GM23248 (cell line): ENCODE data around the gene ACTN1. TPM values are rescaled to one million over a fixed set of nuclear protein-coding genes. Genes with fewer than 3 reads are reported as not detected.

ENCODE experiments used
- DNase-seq: peaks from one replicate; pipeline ENCODE4 v3.0.0-alpha.2; 2015
- H2AFZ ChIP-seq: fragments of 200-600 bp; sonication (generic); 2 replicates; pipeline ENCODE4 v1.6.1; 2016; ENCODE audit warnings: antibody characterized with exemption
- H3F3A ChIP-seq: fragments of 200-600 bp; sonication (generic); 2 replicates; pipeline ENCODE4 v1.6.1; 2016; ENCODE audit warnings: mild to moderate bottlenecking, antibody characterized with exemption, mixed run types; ENCODE audit not compliant: insufficient read depth
- H3K27ac ChIP-seq: fragments of 200-600 bp; sonication (generic); 2 replicates; pipeline ENCODE4 v1.5.1; 2016; ENCODE audit warnings: mild to moderate bottlenecking
- H3K27me3 ChIP-seq: fragments of 200-600 bp; sonication (generic); replicated peaks from 2 replicates; pipeline ENCODE4 v1.6.1; 2016; ENCODE audit warnings: mild to moderate bottlenecking; ENCODE audit not compliant: insufficient read depth
- H3K36me3 ChIP-seq: fragments of 200-600 bp; sonication (generic); 2 replicates; pipeline ENCODE4 v1.6.1; 2016; ENCODE audit warnings: low read depth, mild to moderate bottlenecking
- H3K4me1 ChIP-seq: fragments of 200-600 bp; sonication (generic); 2 replicates; pipeline ENCODE4 v1.6.1; 2016; ENCODE audit warnings: mild to moderate bottlenecking; ENCODE audit not compliant: insufficient read depth
- H3K4me2 ChIP-seq: fragments of 200-600 bp; sonication (generic); one replicate; pipeline ENCODE4 v1.6.1; 2016; ENCODE audit warnings: mild to moderate bottlenecking; ENCODE audit not compliant: unreplicated experiment
- H3K4me3 ChIP-seq: fragments of 200-600 bp; sonication (generic); 2 replicates; pipeline ENCODE4 v1.5.1; 2016; ENCODE audit warnings: mild to moderate bottlenecking
- H3K79me2 ChIP-seq: fragments of 200-600 bp; sonication (generic); 2 replicates; pipeline ENCODE4 v1.6.1; 2016; ENCODE audit warnings: mild to moderate bottlenecking; ENCODE audit not compliant: insufficient read depth
- H3K9ac ChIP-seq: fragments of 200-600 bp; sonication (generic); 2 replicates; pipeline ENCODE4 v1.6.1; 2016; ENCODE audit warnings: mild to moderate bottlenecking
- H3K9me2 ChIP-seq: fragments of 200-600 bp; sonication (generic); 2 replicates; pipeline ENCODE4 v1.6.1; 2016; ENCODE audit warnings: mixed run types, mild to moderate bottlenecking, moderate library complexity; ENCODE audit not compliant: insufficient read depth
- H3K9me3 ChIP-seq: fragments of 200-600 bp; sonication (generic); one replicate; pipeline ENCODE4 v1.6.1; 2017; ENCODE audit warnings: low read depth
- H4K20me1 ChIP-seq: fragments of 200-600 bp; sonication (generic); 2 replicates; pipeline ENCODE4 v1.6.0; 2016; ENCODE audit not compliant: insufficient read depth
- EZH2 ChIP-seq: fragments of 200-600 bp; sonication (generic); IDR thresholded peaks from 2 replicates; pipeline ENCODE4 v1.6.1; 2018; ENCODE audit warnings: antibody characterized with exemption, mild to moderate bottlenecking; ENCODE audit not compliant: insufficient read depth, poor library complexity, severe bottlenecking
- EZH2phosphoT487 ChIP-seq: fragments of 200-600 bp; sonication (generic); IDR thresholded peaks from 2 replicates; pipeline ENCODE4 v1.6.1; 2018; ENCODE audit warnings: antibody characterized with exemption, moderate library complexity, mild to moderate bottlenecking, low read depth; ENCODE audit not compliant: insufficient read depth
- WGBS, 2 experiments: methylation state at CpG; one replicate each; pipeline ENCODE4 v1.1.6; 2015 to 2017; ENCODE audit warnings: low lambda C conversion rate in 2 of 2, low coverage in 1 of 2; ENCODE audit errors: missing lambda C conversion rate in 2 of 2; 5-methylcytosine and 5-hydroxymethylcytosine counted together
- in situ Hi-C: fragments of 300-500 bp; cut with MboI; formaldehyde crosslinking; loops from 2 replicates; pipeline ENCODE4 v1.15.0; 2020
- polyA plus RNA-seq: library from polyadenylated mRNA; unstranded; fragments of >200 nt; fragmentation: Nextera tagmentation; extraction: Ambion mirVana; gene quantifications from 2 replicates; pipeline ENCODE4 v1.2.1, GENCODE V29; 2016
- total RNA-seq: library from RNA; depleted of rRNA; stranded (reverse); fragments of >200 nt; shearing (Covaris generic); gene quantifications from 2 replicates; pipeline ENCODE4 v1.2.3, GENCODE V29; 2014

The ACTN1 gene
- total and polyA plus RNA-seq, 2 experiments from 2014 or later: 403 to 597 TPM

DNA sequence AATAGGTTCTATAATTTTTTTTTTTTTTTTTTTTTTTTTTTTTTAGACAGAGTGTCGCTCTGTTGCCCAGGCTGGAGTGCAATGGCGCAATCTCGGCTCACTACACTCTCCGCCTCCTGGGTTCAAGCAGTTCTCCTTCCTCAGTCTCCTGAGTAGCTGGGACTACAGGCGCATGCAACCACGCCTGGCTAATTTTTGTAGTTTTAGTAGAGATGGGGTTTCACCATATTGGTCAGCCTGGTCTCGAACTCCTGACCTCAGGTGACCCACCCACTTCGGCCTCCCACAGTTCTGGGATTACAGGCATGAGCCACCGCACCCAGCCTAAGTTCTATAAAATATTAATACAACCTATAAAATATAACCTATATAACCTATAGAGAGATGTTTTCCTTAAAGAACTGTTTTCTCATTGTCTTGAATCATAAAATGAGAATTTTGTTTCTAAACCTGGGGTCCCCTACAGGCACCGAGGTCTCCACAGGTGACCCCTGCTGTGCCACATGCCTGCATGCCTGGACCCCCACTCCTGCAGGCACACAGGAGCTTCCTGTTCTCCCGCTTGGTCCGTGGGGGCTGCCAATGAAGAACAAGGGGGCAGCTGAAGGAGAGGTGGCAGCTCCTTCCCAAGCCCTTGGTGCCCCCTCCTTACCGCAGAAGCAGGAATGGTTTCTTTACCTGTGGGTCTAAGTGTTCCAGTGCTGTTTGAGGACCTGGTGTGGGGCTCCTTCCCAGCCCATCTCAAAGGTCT, 115.3 kb downstream of the ACTN1 start:
- Histone ChIP-seq H3F3A (peaks cover 32% of the 10 kb centered on the region), H3K79me2 (no peaks in the 10 kb centered on the region), H3K9ac (no peak overlapping the region), H3K4me2 (no peak overlapping the region), H3K27ac (peak overlapping the region; percentile 6; the same call in 1 of the 2 replicates), H3K4me3 (no peak overlapping the region), H4K20me1 (no peaks in the 10 kb centered on the region), H3K9me3 (no peaks in the 10 kb centered on the region), H3K9me2 (no peaks in the 10 kb centered on the region), H3K27me3 (no peaks in the 10 kb centered on the region), H3K4me1 (no peaks in the 10 kb centered on the region), H3K36me3 (peaks cover 7% of the 10 kb centered on the region; the same call in 1 of the 2 replicates), H2AFZ (no peak overlapping the region)
- 72 to 81% methylated on average over 9 to 13 of the region's 13 CpGs for WGBS, 2 experiments
- no peak for DNase-seq
- no peak for TF ChIP-seq EZH2phosphoT487
- no peak for TF ChIP-seq EZH2
- in situ Hi-C loops: no loop called here

DNA sequence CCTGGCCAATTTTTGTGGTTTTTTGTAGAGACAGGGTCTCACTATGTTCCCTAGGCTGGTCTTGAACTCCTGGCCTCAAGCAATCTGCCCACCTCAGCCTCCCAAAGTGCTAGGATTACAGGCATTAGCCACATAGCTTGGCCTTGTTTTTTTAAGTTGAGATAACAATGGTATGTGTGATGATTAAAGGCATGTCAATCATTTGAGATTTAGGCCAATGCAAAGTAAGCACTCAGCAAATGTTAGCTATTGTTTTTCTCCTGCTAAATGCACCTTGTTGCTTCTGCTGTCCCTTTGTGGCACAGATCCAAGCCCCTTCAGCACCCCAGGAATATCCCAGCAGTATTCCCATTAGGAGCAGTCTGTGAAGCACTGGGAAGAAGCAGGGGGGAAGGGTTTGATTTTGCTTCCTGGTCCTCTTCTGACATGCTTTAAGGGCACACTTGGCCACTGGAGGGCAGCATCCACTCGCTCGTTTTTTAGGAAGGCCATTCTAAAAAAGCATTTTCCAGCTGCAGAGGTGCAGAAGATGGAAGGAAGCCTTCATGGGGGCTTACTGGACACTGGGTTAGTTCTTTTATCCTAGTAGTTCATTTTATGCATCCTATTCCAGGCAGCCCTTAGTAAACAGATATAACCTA, 116.0 kb downstream of the ACTN1 start:
- Histone ChIP-seq H3K9ac (no peak overlapping the region), H3K4me1 (no peaks in the 10 kb centered on the region), H3K4me3 (no peak overlapping the region), H3K36me3 (peaks cover 7% of the 10 kb centered on the region; the same call in 1 of the 2 replicates), H3K9me3 (no peaks in the 10 kb centered on the region), H3K4me2 (no peak overlapping the region), H2AFZ (no peak overlapping the region), H4K20me1 (no peaks in the 10 kb centered on the region), H3K27ac (no peak overlapping the region), H3F3A (peaks cover 30% of the 10 kb centered on the region), H3K79me2 (no peaks in the 10 kb centered on the region), H3K27me3 (no peaks in the 10 kb centered on the region), H3K9me2 (no peaks in the 10 kb centered on the region)
- 18 to 19% methylated on average over 2 of the region's 2 CpGs for WGBS, 2 experiments
- in situ Hi-C loops: no loop called here
- peak; percentile 86 for DNase-seq
- TF ChIP-seq EZH2 (no peak), EZH2phosphoT487 (no peak)

DNA sequence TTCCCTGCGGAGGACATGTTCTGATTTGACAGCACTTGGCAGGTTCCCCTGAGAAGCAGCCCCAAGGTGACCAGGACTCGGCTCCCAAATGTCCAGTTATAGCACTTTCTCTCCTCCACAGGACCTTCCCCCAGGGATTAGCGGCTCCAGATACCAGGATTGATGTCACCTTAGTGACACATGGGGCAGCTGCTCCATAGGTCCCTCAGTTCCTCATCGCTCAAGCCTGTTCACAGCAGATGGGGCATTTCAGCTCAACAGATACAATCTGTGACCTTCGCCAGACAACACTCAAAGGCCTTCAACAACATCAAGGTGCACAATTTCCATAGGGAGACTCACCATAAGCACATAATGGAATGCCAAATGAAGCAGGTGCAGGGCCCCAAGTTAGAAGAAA, 118.3 kb downstream of the ACTN1 start:
- H3K4me3 ChIP-seq: no peak overlapping the region
- H3K9me3 ChIP-seq: no peaks in the 10 kb centered on the region
- H2AFZ ChIP-seq: no peak overlapping the region
- WGBS, 2 experiments: 97 to 99% methylated on average over 4 to 5 of the region's 5 CpGs
- peaks cover 4% of the 10 kb centered on the region; the same call in 1 of the 2 replicates for H3K36me3 ChIP-seq
- H3F3A ChIP-seq: peaks cover 14% of the 10 kb centered on the region
- H3K4me2 ChIP-seq: no peak overlapping the region
- H3K9me2 ChIP-seq: no peaks in the 10 kb centered on the region
- H3K27ac ChIP-seq: no peak overlapping the region
- in situ Hi-C loops: no loop called here
- H4K20me1 ChIP-seq: no peaks in the 10 kb centered on the region
- H3K4me1 ChIP-seq: no peaks in the 10 kb centered on the region
- TF ChIP-seq EZH2 (no peak), EZH2phosphoT487 (no peak)
- no peak for DNase-seq
- no peaks in the 10 kb centered on the region for H3K79me2 ChIP-seq
- H3K9ac ChIP-seq: no peak overlapping the region
- H3K27me3 ChIP-seq: no peaks in the 10 kb centered on the region

DNA sequence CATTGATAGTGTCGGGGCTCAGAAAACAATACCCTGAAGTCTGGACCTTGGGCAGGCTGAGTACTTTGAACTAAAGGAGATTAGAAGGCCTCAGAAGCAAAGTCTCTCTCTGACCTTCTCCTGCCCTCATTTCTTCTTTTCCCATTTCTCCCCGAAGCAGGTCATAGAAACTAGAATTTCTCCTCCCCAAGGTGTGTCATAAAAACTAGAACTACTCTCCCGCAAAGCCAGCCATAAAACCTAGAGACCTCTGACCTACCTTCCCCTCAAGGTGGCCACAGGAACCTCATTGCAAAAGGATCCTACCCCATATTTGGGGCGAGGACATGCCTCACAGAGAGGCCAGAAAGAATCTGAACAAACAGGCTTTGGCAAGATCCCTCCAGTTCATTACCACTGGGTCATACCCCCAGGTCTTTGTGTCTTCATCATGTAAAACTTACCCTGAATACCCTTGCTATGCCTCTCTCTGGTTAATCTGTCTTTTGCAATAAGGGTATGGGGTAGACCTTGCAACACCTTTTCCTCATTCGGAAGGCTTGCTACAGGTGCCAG, 121.5 kb downstream of the ACTN1 start:
- Histone ChIP-seq H3K79me2 (no peaks in the 10 kb centered on the region), H3K9ac (no peak overlapping the region), H3F3A (peaks cover 4% of the 10 kb centered on the region), H2AFZ (no peak overlapping the region), H3K9me2 (no peaks in the 10 kb centered on the region), H3K27ac (no peak overlapping the region), H3K4me1 (no peaks in the 10 kb centered on the region), H4K20me1 (no peaks in the 10 kb centered on the region), H3K4me3 (no peak overlapping the region), H3K9me3 (no peaks in the 10 kb centered on the region), H3K36me3 (no peaks in the 10 kb centered on the region), H3K27me3 (no peaks in the 10 kb centered on the region), H3K4me2 (no peak overlapping the region)
- DNase-seq: no peak
- in situ Hi-C loops: no loop called here
- TF ChIP-seq EZH2 (no peak), EZH2phosphoT487 (no peak)
- WGBS, 2 experiments: 83 to 84% methylated on average over 5 of the region's 5 CpGs
